ENCODE data around the gene MR1.

Gene MR1

DNA sequence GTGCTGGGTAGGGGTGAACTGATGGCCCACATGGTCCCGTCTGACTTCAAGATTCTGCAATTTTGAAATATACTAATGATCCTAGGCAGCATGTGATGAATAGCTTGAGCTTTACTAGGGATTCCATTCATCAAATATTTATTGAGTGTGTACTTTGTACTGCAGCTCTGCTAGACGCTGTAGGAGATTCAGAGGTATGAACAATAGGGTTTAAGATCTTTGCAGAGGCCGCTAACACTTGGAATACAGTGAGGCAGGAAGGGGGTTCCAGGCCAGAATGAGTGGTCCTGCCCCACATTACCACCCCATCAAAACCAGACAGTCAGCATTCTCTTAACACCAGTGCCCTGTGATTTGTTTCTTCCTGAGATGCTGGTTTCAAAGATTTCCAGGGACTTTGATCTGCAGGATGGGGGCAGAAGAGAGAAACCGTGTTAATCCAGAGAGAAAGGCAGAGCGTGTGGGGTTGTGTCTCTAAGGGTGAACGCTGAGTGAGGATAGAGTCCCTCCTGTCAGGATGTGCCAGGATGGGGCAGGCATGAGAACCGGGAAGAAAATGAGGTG lies 74.6 kb downstream of the MR1 start:
- no peak for DNase-seq (ENCODE audit: low read depth in 2 of 2)

DNA sequence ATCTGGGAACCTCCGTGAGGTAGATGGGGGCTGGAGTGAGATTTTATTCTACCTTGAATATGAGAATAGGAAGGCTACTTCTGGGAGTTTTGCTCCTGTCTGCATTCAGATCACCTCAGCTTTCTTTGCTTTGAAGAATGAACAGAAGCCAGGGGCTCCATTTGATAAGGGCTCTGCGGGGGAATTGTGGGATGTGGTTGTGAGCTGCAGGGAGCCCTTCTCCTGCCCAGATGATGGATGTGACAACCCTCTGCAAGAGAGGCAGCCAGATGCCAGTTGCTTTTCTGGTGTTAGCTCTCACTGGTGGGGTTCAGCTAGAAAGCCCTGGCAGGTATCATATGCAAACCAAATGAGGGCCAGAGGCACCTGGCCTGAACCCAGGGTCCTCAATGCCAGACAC lies 76.2 kb downstream of the MR1 start:
- DNase-seq (ENCODE audit: low read depth in 2 of 2): no peak
